Measurements from ENCODE around the gene SIPA1.

SIPA1 gene

DNA sequence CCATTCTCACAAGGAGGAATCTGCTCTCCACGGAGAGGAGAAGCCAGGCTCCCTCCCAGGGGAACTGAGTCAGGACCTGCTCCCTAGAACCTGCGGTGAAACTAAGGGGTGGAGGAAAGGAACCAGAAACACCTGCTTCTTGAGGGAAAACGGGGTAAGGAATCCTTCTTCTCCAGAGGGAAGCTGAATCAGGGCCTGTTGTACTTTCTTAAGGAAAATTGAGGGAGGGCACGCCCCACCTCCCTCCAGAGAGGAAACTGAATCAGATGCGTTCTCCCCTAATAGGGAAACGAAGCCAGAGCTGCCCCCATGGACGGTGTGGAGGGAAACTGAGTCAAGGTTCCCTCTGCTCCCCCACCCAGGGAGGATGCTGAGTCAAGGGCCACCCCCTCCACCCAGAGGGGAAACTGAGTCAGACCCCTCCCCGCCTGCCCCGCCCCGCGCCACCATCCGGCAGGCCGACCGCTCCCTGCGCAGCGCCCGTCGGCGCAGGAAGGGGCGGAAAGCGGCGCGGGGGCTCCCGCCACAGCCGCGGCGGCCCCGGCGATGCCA is 24.4 kb downstream of the SIPA1 start:
- POLR2A ChIA-PET: interaction anchor here (0.6 to 1.7 kb wide), 5 partner anchors 9 to 197 kb away, joined by 3 to 15 read pairs (median 3); partner anchors contain the start of gene RNASEH2C
- CTCF ChIA-PET: interaction anchor here (1.3 to 3.5 kb wide), 6 partner anchors 10 to 360 kb away, joined by 4 to 9 read pairs (median 5); partner anchors contain the start of gene SIPA1
- DNase-seq (ENCODE audit: extremely low spot score): no peak
- TF ChIP-seq, protein P1, sequence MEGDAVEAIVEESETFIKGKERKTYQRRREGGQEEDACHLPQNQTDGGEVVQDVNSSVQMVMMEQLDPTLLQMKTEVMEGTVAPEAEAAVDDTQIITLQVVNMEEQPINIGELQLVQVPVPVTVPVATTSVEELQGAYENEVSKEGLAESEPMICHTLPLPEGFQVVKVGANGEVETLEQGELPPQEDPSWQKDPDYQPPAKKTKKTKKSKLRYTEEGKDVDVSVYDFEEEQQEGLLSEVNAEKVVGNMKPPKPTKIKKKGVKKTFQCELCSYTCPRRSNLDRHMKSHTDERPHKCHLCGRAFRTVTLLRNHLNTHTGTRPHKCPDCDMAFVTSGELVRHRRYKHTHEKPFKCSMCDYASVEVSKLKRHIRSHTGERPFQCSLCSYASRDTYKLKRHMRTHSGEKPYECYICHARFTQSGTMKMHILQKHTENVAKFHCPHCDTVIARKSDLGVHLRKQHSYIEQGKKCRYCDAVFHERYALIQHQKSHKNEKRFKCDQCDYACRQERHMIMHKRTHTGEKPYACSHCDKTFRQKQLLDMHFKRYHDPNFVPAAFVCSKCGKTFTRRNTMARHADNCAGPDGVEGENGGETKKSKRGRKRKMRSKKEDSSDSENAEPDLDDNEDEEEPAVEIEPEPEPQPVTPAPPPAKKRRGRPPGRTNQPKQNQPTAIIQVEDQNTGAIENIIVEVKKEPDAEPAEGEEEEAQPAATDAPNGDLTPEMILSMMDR (IDR thresholded peaks at IDR 0.05; ENCODE audit: control extremely low read depth, extremely low read depth, low read depth, missing control alignments): no peak

DNA sequence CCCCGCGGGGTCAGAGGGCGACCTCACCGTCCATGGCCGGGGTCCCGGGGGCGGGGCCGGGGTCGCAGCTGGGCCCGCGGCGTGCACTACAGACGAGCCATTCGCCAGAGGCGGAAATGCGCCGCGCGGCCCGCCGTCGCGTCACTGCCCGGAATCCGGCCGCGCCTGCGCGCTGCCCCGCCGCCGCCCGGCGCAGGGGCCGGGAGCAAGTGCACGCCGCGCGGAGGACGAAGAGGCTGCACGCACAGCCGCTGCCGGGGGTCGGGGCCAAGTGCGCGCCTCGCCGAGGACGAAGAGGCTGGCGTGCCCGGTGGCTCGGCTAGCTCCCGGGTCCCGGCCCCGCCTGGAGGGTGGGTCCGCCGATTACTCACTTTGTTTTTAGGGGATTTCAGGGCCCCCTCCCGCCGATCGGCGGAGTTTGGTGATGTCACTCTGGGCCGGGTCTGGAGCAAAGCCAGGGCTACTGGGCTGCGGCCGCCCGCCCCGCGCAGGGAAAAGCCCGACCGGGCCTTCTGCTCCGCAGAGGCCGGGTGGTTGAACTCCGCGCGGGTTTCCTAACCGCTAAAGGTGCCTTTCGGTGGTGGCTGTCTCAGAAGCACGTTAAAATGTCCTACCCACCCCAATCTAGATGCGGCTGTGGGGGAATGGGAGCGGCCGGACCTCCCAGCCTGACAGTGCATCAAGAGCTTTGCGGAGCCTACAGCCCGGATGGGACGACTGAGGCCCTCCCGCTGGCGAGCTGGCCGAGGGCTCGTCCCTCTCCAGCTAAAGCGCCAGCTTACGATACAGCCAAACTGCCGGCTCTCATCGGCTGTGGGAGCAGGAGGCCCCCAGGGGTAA is 25.1 kb downstream of the SIPA1 start, which contains the start of gene RELA:
Gene RELA (minus strand): TSS at position 118 of the 840 bp plus-strand sequence. CDS start 84 bp downstream, at position 34.
- TF ChIP-seq, protein P1 (IDR thresholded peaks at IDR 0.05; ENCODE audit: control extremely low read depth, extremely low read depth, low read depth, missing control alignments): no peak
- DNase-seq (ENCODE audit: extremely low spot score): peak; percentile 95
- ChIA-PET CTCF (interaction anchor here (1.0 to 3.5 kb wide), 9 partner anchors 9 to 360 kb away, joined by 3 to 9 read pairs (median 4); partner anchors contain the start of genes CCDC85B and SIPA1), POLR2A (interaction anchor here (0.6 to 1.7 kb wide), 7 partner anchors 10 to 420 kb away, joined by 3 to 15 read pairs (median 3); partner anchors contain the start of genes RNASEH2C and SIPA1)

DNA sequence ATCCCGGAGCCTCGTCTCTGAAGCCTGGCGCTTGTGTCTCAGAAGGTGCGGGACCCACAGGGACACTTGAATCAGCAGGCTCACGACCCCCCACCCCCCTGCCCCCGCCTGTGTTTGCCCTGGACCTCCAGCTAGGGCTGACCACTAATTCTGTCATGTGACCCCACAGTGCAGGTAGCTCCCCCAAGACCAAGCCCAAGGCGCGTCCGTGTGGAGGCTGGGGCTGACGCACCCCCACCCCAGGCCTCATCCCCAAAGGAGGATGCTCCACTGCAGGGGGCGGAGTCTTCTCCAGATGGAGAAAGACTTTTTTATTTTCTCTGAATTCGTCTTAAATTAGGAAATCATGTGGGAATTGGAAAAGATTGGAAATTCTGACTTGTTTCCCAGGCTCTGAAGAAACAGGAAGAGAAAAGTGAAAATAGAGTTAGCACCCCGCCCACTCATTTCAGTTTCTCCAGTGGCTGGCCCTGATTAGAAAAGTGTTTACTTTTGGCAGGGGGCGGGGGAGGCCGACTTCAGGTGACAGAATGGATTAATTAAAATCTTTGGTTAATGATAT is 25.8 kb downstream of the SIPA1 start:
- POLR2A ChIA-PET: interaction anchor here (0.9 to 1.7 kb wide), 2 partner anchors 10 to 26 kb away, joined by 3 to 15 read pairs; partner anchors contain the start of gene SIPA1
- TF ChIP-seq, protein P1 (IDR thresholded peaks at IDR 0.05; ENCODE audit: control extremely low read depth, extremely low read depth, low read depth, missing control alignments): no peak
- peak; percentile 57 for DNase-seq (ENCODE audit: extremely low spot score)
- CTCF ChIA-PET: interaction anchor here (1.0 to 1.8 kb wide), 9 partner anchors 8 to 359 kb away, joined by 3 to 5 read pairs (median 4); partner anchors contain the start of genes AP5B1 and CCDC85B

DNA sequence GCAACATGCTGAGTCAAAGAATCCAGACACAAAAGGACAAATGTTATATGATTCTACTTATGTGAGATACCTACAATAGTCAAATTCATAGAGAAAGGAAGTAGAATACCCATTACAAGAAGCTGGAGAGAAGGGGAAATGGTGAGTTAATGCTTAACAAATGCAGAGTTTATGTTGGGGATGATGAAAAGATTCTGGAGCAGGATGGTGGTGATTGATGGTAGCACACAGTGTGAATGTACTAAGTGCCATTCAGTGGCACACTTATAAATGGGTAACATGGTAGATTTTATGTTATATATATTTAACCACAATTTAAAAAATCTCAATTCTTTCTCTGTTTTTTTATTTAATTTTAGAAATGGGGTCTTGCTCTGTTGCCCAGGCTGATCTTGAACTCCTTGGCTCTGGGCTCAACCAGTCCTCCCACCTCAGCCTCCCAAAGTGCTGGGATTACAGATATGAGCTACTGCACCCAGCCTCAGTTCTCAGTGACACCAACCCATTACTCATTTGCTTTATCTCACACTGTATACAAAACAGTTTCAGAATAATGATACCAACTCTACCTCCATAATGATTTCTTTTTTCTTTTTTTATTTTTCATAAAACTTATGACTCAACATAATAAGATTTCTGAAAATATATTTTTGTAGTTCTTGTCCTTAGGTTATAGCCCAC is 34.4 kb downstream of the SIPA1 start:
- ChIA-PET CTCF (interaction anchor here (1.0 to 1.5 kb wide), 2 partner anchors 9 to 249 kb away, joined by 3 to 5 read pairs; partner anchors contain the start of gene RELA), POLR2A (no interaction called here)
- no peak for DNase-seq (ENCODE audit: extremely low spot score)
- TF ChIP-seq, protein P1 (IDR thresholded peaks at IDR 0.05; ENCODE audit: control extremely low read depth, extremely low read depth, low read depth, missing control alignments): no peak

DNA sequence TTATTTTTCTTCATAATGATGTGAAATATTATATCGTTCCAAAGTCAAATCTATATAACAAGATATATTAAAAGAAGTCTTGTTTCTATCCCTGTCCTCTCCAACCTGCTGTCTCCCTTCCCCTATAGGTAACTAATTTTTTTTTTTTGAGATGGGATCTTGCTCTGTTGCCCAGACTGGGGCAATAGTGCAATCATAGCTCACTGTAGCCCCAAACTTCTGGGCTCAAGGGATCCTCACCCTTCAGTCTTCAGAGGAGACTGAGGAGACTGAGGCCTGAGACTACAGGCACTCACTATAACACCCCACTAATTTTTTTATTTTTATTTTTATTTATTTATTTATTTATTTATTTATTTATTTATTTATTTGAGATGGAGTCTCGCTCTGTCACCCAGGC is 35.1 kb downstream of the SIPA1 start:
- ChIA-PET CTCF (interaction anchor here (0.8 to 1.5 kb wide), 2 partner anchors 24 to 249 kb away, joined by 3 read pairs; no protein-coding TSS in a partner anchor), POLR2A (no interaction called here)
- no peak for DNase-seq (ENCODE audit: extremely low spot score)
- TF ChIP-seq, protein P1 (IDR thresholded peaks at IDR 0.05; ENCODE audit: control extremely low read depth, extremely low read depth, low read depth, missing control alignments): no peak
